HepG2 (cell line): ENCODE results near the gene CALCB. TPM values are rescaled to one million over a fixed set of nuclear protein-coding genes. Genes with fewer than 3 reads are reported as not detected.
A peak's percentile ranks its signal among the peaks of the same experiment; 100 is the strongest.

Source experiments
- ATF6 ChIP-seq: sonication (generic); formaldehyde crosslinking; conservative IDR thresholded peaks from 2 replicates; pipeline ENCODE4 v1.4.0; 2020; ENCODE audit warnings: missing genetic modification reagents
- FOXP4 ChIP-seq: sonication (generic); formaldehyde crosslinking; IDR thresholded peaks from 2 replicates; pipeline ENCODE4 v1.4.0; 2020; ENCODE audit warnings: missing genetic modification reagents
- HMGXB4 ChIP-seq, 2 experiments: sonication (generic) in 1 of 2; formaldehyde crosslinking in 1 of 2; IDR thresholded peaks; 2 replicates each; pipeline versions ENCODE4 v1.4.0 to v1.6.1; 2018 to 2020; ENCODE audit warnings: missing genetic modification reagents in 2 of 2, borderline replicate concordance in 1 of 2, low read depth in 1 of 2, mild to moderate bottlenecking in 1 of 2, missing biosample characterization in 1 of 2
- IRF2 ChIP-seq: IDR thresholded peaks from 2 replicates; pipeline ENCODE4 v1.6.1; 2018; ENCODE audit warnings: missing genetic modification reagents, missing compliant biosample characterization
- NR2C2 ChIP-seq: sonication (generic); formaldehyde crosslinking; IDR thresholded peaks from 2 replicates; pipeline ENCODE4 v1.4.0; 2020; ENCODE audit warnings: missing genetic modification reagents, mild to moderate bottlenecking, moderate library complexity, borderline replicate concordance
- RORA ChIP-seq: sonication (generic); formaldehyde crosslinking; IDR thresholded peaks from 2 replicates; pipeline ENCODE4 v1.5.0; 2020; ENCODE audit warnings: mild to moderate bottlenecking, missing genetic modification reagents, moderate library complexity
- SKI ChIP-seq: fragments of 450-650 bp; IDR thresholded peaks from one replicate; pipeline ENCODE4 v1.6.1; 2018; ENCODE audit warnings: mild to moderate bottlenecking; ENCODE audit not compliant: partially characterized antibody
- ZNF230 ChIP-seq: sonication (generic); formaldehyde crosslinking; IDR thresholded peaks from 2 replicates; pipeline ENCODE4 v1.4.0; 2020; ENCODE audit warnings: mild to moderate bottlenecking, missing genetic modification reagents
- ZNF251 ChIP-seq: sonication (generic); formaldehyde crosslinking; IDR thresholded peaks from 2 replicates; pipeline ENCODE4 v1.9.0; 2021; ENCODE audit warnings: mild to moderate bottlenecking, missing genetic modification reagents
- ZNF264 ChIP-seq: sonication (generic); formaldehyde crosslinking; IDR thresholded peaks from 2 replicates; pipeline ENCODE4 v1.4.0; 2020; ENCODE audit warnings: missing genetic modification reagents
- ZNF354B ChIP-seq: sonication (generic); formaldehyde crosslinking; IDR thresholded peaks from 2 replicates; pipeline ENCODE4 v1.8.0; 2022; ENCODE audit warnings: mild to moderate bottlenecking, missing genetic modification reagents
- ZNF607 ChIP-seq: sonication (generic); formaldehyde crosslinking; IDR thresholded peaks from 2 replicates; pipeline ENCODE4 v1.5.1; 2020; ENCODE audit warnings: missing genetic modification reagents, mild to moderate bottlenecking, borderline replicate concordance
- ZNF678 ChIP-seq: sonication (generic); formaldehyde crosslinking; IDR thresholded peaks from 2 replicates; pipeline ENCODE4 v1.4.0; 2020; ENCODE audit warnings: mild to moderate bottlenecking, missing genetic modification reagents
- ZNF724P ChIP-seq: sonication (generic); formaldehyde crosslinking; IDR thresholded peaks from 2 replicates; pipeline ENCODE4 v1.8.0; 2022; ENCODE audit warnings: missing genetic modification reagents, borderline replicate concordance
- ZNF800 ChIP-seq: sonication (generic); formaldehyde crosslinking; IDR thresholded peaks from 2 replicates; pipeline ENCODE4 v1.4.0; 2020; ENCODE audit warnings: missing genetic modification reagents
- ZSCAN5A ChIP-seq: sonication (generic); formaldehyde crosslinking; IDR thresholded peaks from 2 replicates; pipeline ENCODE4 v1.8.0; 2022; ENCODE audit warnings: mild to moderate bottlenecking, missing genetic modification reagents, borderline replicate concordance
- polyA plus RNA-seq, 8 experiments: library from polyadenylated mRNA; depleted of rRNA in 3 of 8; stranded (reverse) in 7 of 8; unstranded in 1 of 8; fragments of >200 nt; fragmentation: Illumina TruSeq in 4 of 8; extraction: Trizol in 4 of 8; gene quantifications; 2 replicates each; pipeline versions ENCODE4 v1.2.1 to v1.2.3, GENCODE V29; 2011 to 2016; ENCODE audit warnings: low read depth in 4 of 8, missing spikeins in 1 of 8, mixed read lengths in 1 of 8; ENCODE audit not compliant: insufficient read depth in 1 of 8
- total RNA-seq, 5 experiments: library from RNA; depleted of rRNA; stranded (reverse); fragments of >200 nt; fragmentation: Illumina TruSeq; extraction: Trizol; gene quantifications; 2 replicates each; pipeline ENCODE4 v1.2.3, GENCODE V29; 2016; ENCODE audit warnings: low read depth in 1 of 5

The CALCB gene
- total and polyA plus RNA-seq, 2 of the 13 experiments (the other 11 are each of a cell fraction or from before 2014, with no cell fraction given): not detected

GRCh38 chr11:15074206-15075161 is 1.1 kb downstream of the CALCB start (continued):
- no peak for TF ChIP-seq ZNF251
- TF ChIP-seq RORA (CRISPR knock-in tag): no peak
- no peak for TF ChIP-seq ZNF800 (CRISPR knock-in tag)
- no peak for TF ChIP-seq IRF2
- TF ChIP-seq NR2C2: no peak
- no peak for TF ChIP-seq ATF6 (CRISPR knock-in tag)
- TF ChIP-seq ZNF678 (CRISPR knock-in tag): no peak
- no peak for TF ChIP-seq ZNF264 (CRISPR knock-in tag)
- no peak for TF ChIP-seq ZNF607
- TF ChIP-seq ZNF354B (CRISPR knock-in tag): no peak
- TF ChIP-seq HMGXB4 (CRISPR knock-in tag; IDR thresholded peaks at IDR 0.05; ENCODE audit: borderline replicate concordance in 1 of 2, low read depth in 1 of 2): peak; percentile 24 to 49; a peak in 2 of 4 replicates
- TF ChIP-seq ZNF230 (CRISPR knock-in tag): no peak
- TF ChIP-seq FOXP4: no peak
- TF ChIP-seq SKI: peak; percentile 40
- TF ChIP-seq ZNF724P (CRISPR knock-in tag): no peak
- TF ChIP-seq ZSCAN5A: no peak
